Activated T-helper 1 cell treated with anti-CD3 and anti-CD28 coated beads, Interleukin-2, amount 50 U/mL, for 16 hours (primary cell): ENCODE data around the gene CRTC3.
A peak's percentile ranks its signal among the peaks of the same experiment; 100 is the strongest.
"Not testable (repeated sequence)": the region's sequence is repeated elsewhere in the genome, so short reads cannot be mapped to it uniquely, and the experiment has no call there.

Source experiments
- DNase-seq, 2 donors: peaks; one replicate each; pipeline ENCODE4 v3.0.0-alpha.2; 2020; ENCODE audit warnings: low read depth in 1 of 2, low spot score in 1 of 2

Gene CRTC3

DNA sequence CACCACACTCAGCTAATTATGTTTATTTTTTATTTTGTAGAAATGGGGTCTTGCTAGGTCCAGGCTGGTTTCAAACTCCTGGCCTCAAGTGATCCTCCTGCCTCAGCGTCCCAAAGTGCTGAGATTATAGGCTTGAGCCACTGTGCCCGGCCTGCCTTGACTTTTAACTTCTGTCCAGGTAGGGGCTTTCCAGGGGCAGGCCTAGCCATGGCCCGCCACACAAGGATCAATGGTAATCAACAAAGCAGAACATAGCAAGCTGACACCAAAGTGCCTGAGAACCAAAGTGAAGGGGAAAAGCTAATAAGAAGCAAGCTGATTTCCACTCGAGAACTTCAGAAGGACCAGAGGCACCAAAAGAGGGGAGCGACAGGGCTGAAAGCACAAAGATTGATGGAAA, 9.4 kb upstream of the CRTC3 start:
- no peak for DNase-seq

GRCh38 chr15:90523373-90523772, 6.3 kb upstream of the CRTC3 start:
- DNase-seq, result no peak

- not testable (repeated sequence) for DNase-seq
Measured at GRCh38 chr15:90524018-90524803, 5.5 kb upstream of the CRTC3 start.

- no peak for DNase-seq
Measured at GRCh38 chr15:90529011-90529370, 732 bp upstream of the CRTC3 start.

- peak; percentile 21 to 31 for DNase-seq
Measured at GRCh38 chr15:90530250-90531051, 728 bp downstream of the CRTC3 start.

DNA sequence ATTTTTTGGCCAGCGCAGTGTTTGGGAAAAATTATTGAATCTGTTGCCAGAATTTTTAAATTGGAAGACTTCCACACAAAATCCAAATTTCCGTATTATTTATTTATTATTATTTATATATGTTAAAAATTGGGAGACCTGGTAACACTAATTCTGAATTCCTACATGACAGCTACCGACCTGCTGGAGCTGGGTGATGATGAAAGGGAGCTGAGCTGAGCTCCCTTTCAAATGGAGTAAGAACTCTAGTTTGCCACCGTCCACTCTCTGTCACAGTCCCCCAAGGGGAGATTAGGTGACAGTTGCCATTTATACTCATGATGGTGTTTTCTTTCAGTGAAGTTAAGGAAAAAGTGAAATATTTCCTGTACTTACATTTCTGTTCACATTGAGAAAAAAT, 1.4 kb downstream of the CRTC3 start:
- no peak for DNase-seq

GRCh38 chr15:90535254-90535653, 5.5 kb downstream of the CRTC3 start:
- no peak for DNase-seq

DNA sequence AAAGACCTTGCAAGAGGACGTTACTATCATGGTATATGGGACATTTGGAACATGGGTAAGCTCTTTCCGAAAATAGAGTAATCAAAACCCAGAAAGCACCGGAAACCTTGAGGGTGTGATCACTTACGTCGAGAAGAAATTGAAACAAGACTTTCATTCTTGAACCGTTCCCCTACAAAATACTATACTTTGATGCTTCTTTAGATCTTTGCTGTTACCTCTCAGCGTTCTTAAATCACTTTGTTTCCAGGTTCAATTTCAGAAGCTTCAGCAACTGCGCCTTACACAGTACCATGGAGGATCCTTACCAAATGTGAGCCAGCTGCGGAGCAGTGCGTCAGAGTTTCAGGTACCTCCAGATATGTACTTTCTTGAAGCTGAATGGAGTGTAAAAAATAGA, 10.1 kb downstream of the CRTC3 start:
- no peak for DNase-seq

DNA sequence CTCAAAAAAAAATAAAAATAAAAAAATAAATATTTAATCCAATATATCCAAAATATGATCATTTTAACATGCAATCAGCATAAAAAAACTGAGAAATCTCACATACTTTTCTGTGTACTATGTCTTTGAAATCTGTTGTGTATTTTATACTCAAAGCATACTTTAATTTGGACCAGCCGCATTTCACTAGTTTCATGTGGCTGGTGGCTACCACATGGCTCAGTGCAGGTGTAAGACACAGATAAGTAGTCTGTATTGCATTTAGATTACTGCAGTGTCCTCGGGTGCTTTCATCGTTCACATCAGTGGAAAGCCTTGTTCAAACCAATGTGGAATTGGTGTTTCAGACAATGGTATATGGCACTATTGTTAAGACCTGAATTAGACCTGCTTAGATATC, 11.0 kb downstream of the CRTC3 start:
- no peak for DNase-seq

GRCh38 chr15:90545095-90545494, 15.4 kb downstream of the CRTC3 start:
- no peak for DNase-seq

DNA sequence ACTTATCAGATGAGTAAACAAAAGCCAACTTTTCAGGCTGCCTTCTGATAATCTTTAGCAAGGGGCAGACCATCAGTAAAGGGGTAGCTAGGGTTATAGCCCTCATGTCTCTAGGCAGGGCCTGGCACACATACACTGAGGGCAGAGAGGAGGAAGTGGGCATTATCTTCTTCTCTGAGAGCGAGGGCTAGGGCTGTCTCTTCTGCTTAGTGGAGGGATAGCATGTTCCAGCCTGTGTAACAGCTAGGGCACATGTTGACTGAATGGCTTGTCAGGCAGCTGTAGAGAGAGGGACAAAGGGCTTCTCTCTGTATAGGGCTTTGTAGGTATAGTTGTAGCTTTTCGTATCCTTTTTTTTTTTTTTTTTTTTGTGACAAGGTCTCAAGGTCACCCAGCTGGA, 17.8 kb downstream of the CRTC3 start:
- no peak for DNase-seq

DNA sequence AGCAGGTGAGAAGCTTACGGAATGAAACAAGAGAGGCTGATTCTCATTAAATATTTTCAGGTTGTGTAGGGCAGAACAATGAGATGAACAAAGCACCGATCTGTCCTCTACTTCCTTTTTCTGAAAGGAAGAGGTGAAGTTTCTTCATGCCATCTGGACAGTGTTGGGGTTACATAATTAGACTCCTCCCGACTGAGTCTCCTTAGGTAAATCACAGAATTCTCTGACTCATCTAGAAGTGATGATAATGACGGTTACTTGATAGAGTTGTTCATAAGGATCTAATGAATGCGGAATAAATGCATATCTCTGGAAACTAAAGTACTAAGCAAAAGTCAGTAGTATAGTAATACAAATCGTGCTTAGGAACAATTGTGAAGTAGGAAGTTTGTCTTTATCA, 21.2 kb downstream of the CRTC3 start:
- no peak for DNase-seq

DNA sequence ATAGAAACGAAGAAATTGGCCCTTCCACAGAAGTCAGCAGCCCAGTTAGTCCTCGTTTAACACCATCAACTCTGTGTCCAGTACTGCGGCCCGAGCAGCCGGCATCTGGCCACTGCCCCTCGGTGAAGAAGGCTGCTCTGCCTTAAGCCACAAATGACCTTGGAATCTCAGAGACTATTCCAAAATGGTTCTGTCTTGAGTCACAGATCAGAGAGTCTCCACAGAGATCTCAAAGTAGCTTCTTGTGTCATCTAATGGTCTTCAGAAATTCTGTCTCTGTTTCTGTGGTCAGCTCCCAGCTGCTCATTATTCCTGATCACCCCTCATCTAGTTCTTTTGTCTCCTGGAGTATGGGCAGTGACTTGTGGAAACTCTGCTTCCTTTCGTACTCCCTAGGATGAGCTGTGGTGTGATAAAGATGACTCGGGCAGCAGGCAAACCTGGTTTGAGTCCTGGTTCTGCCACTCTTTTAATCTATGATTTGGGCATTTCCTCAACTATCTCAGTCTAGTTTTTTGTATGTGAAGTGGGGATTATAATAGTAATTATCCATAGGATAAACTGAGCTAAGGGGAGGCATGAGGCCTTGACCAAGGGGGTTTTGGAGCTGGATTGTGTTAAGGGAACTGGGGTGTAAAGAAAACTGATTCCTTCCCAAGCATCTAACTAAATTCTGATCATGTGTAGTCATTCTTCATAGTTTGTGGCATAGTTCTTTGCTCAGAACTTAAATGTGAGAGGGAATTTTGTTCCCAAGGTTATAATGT, 22.6 kb downstream of the CRTC3 start:
- DNase-seq, result no peak

GRCh38 chr15:90552929-90553211, 23.1 kb downstream of the CRTC3 start:
- no peak for DNase-seq

- DNase-seq, result no peak
Measured at GRCh38 chr15:90553248-90553745, 23.6 kb downstream of the CRTC3 start.

DNA sequence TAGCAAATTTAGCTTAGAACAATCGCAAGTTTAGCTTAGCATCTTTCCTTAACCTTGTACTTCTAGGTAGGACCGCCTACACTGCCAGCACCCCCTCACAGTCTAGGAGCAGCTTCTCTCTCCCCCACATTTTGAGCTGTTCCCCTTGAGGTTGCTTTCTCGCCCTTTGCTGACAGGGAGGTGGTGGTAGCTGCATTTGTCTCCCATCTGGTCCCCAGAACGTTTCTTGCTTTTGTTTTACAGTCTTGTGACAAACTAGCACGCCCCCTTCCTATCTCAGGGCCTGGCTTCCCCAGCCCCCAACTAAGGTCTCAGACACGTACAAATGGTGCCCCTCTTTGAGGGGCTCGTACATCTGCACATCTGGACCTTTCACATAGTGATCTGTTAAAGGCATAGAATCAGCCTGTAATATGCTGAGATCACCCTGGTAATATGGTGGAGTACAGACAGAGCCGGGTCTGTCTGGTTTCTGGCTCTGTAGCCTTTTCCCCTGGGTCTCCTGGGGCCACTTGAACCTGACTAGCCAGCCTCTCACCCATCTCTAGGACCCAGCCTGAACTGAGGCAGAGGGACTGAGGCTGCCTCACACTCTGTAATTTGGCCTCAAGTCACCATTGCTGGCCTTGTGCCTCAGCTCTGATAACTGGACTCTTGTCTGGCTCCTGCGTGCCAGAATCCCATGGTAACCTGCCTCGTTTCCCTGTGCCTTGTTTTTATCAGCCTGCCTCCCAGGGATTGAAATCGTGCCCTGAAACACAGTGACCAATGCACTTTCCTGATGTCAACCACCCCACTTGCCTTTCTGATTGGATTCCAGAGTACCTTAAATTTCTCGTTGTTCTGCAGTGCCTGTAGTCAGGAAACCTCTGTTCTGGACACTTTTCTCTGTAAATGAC, 27.7 kb downstream of the CRTC3 start:
- no peak for DNase-seq

GRCh38 chr15:90558171-90558573, 28.4 kb downstream of the CRTC3 start:
- DNase-seq, result no peak

DNA sequence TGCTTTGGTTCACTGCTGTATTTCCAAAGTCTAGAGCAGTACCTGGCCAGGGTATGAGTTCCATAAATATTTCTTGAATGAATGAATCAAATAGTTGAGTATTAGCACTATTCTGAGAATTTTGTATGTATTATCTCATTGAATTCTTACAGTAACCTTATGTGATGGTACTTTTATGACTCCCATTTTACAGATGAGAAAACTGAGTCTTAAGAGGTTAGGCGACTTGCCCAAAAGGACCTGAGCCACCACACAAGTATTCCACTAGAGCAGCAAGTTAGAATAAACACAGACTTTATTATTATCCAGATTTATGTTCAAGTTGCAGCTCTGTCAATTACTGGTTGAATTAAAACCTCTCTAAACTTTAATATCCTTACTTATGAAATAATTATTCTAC, 29.4 kb downstream of the CRTC3 start:
- no peak for DNase-seq

DNA sequence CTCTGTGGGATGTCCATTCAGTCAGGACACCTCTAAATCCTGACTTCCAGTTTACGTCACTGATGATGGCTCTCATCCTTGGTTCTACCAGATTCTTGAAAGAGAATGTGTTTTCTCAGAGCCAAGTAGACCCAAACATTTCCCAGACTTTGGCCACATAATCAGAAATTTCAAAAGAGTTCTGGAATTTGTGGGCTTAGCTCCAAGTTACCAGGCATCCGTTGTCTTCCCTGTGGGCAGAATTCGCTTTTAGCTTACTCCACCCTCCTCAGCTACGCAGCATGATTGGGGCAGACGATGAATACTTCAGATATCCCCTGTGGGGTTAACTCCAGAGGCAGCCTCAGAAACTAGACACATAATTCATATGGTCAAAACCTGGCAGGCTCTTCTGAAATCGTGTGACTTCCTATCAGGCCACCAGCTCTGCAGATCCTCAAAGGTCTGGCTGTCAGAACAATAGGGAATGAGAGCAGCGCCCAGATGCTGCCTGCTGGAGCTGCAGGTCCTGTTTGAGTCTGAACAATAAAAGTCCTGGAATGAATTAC, 30.6 kb downstream of the CRTC3 start:
- DNase-seq, result no peak

GRCh38 chr15:90561344-90562244, 31.9 kb downstream of the CRTC3 start:
- DNase-seq, result no peak
